HG02943 (cell line): ENCODE results near the gene ENPP1.
A peak's percentile ranks its signal among the peaks of the same experiment; 100 is the strongest.
"Not testable (repeated sequence)": the region's sequence is repeated elsewhere in the genome, so short reads cannot be mapped to it uniquely, and the experiment has no call there.

Source experiments
- ATAC-seq: cut with Tn5 transposase; IDR thresholded peaks from one replicate; pipeline ENCODE4 v1.9.1; 2021; ENCODE audit warnings: mild to moderate bottlenecking, low read depth, moderate library complexity; ENCODE audit not compliant: unreplicated experiment

Gene ENPP1

GRCh38 chr6:131909408-131910218 lies 101.8 kb downstream of the ENPP1 start:
- peak; percentile 98 for ATAC-seq

- ATAC-seq: no peak
Measured at GRCh38 chr6:131910219-131910589, 102.4 kb downstream of the ENPP1 start.

- ATAC-seq: no peak
Measured at GRCh38 chr6:131910956-131911355, 103.1 kb downstream of the ENPP1 start.

GRCh38 chr6:131911951-131912350 lies 104.1 kb downstream of the ENPP1 start:
- no peak for ATAC-seq

- ATAC-seq: no peak
Measured at GRCh38 chr6:131914234-131914633, 106.4 kb downstream of the ENPP1 start.

GRCh38 chr6:131914967-131915751 lies 107.3 kb downstream of the ENPP1 start:
- ATAC-seq: peak; percentile 69

GRCh38 chr6:131916091-131916796 lies 108.4 kb downstream of the ENPP1 start:
- not testable (repeated sequence) for ATAC-seq

GRCh38 chr6:131916847-131917246 lies 109.0 kb downstream of the ENPP1 start:
- ATAC-seq: no peak

- ATAC-seq: no peak
Measured at GRCh38 chr6:131917318-131917717, 109.5 kb downstream of the ENPP1 start.

GRCh38 chr6:131917763-131918649 lies 110.2 kb downstream of the ENPP1 start:
- no peak for ATAC-seq

GRCh38 chr6:131918650-131919355 lies 111.0 kb downstream of the ENPP1 start:
- no peak for ATAC-seq

GRCh38 chr6:131920656-131921055 lies 112.8 kb downstream of the ENPP1 start:
- ATAC-seq: no peak

GRCh38 chr6:131923356-131923755 lies 115.5 kb downstream of the ENPP1 start:
- no peak for ATAC-seq

GRCh38 chr6:131924881-131925474 lies 117.2 kb downstream of the ENPP1 start:
- no peak for ATAC-seq

- no peak for ATAC-seq
Measured at GRCh38 chr6:131929264-131929663, 121.4 kb downstream of the ENPP1 start.

GRCh38 chr6:131929976-131930375 lies 122.2 kb downstream of the ENPP1 start:
- no peak for ATAC-seq

- ATAC-seq: no peak
Measured at GRCh38 chr6:131931063-131931750, 123.4 kb downstream of the ENPP1 start.

- ATAC-seq: no peak
Measured at GRCh38 chr6:131936156-131936555, 128.3 kb downstream of the ENPP1 start.

- no peak for ATAC-seq
Measured at GRCh38 chr6:131937226-131937625, 129.4 kb downstream of the ENPP1 start.
